Psoas muscle (tissue), 8 donors: Measurements from ENCODE around the gene KLK3. TPM values are rescaled to one million over a fixed set of nuclear protein-coding genes. Genes with fewer than 3 reads are reported as not detected.

Experiments
- ATAC-seq, 4 donors: fragments of 200-7000 bp; cut with Tn5 transposase; one replicate each; pipeline ENCODE4 v1.9.1; 2020; ENCODE audit warnings: moderate library complexity in 3 of 4, mild to moderate bottlenecking in 2 of 4
- DNase-seq, 2 donors: peaks; one replicate each; pipeline ENCODE4 v3.0.0-alpha.2; 2020
- H3K27ac ChIP-seq: fragments of 200-600 bp; one replicate; pipeline ENCODE4 v1.8.0; 2022
- H3K27me3 ChIP-seq, 3 donors: fragments of 200-600 bp in 1 of 3; one replicate each; pipeline versions ENCODE4 v1.6.1 to v1.8.0; 2013 to 2022; ENCODE audit warnings: low read length in 2 of 3, mild to moderate bottlenecking in 2 of 3, moderate library complexity in 1 of 3; ENCODE audit not compliant: insufficient read depth in 3 of 3
- H3K36me3 ChIP-seq, 2 donors: fragments of 200-600 bp in 1 of 2; one replicate each; pipeline versions ENCODE4 v1.6.1 to v1.8.0; 2013 to 2022; ENCODE audit warnings: low read depth in 1 of 2, mild to moderate bottlenecking in 1 of 2, moderate library complexity in 1 of 2; ENCODE audit not compliant: insufficient read depth in 1 of 2
- H3K4me1 ChIP-seq: fragments of 200-600 bp; one replicate; pipeline ENCODE4 v1.8.0; 2022
- H3K4me3 ChIP-seq: fragments of 200-600 bp; one replicate; pipeline ENCODE4 v1.8.0; 2022; ENCODE audit warnings: mild to moderate bottlenecking
- H3K9me3 ChIP-seq: fragments of 200-600 bp; one replicate; pipeline ENCODE4 v1.8.0; 2022
- CTCF ChIP-seq: fragments of 200-600 bp; IDR thresholded peaks from one replicate; pipeline ENCODE4 v1.8.0; 2022; ENCODE audit warnings: antibody characterized with exemption
- WGBS, 3 donors: extraction: QIAGEN DNeasy Blood & Tissue Kit; methylation state at CpG; one replicate each; pipeline versions ENCODE4 v1.1.6 to v1.1.7; 2013; 5-methylcytosine and 5-hydroxymethylcytosine counted together
- intact Hi-C, 2 donors: fragments of 100-400 bp; cut with DNase I; formaldehyde crosslinking; loops; one replicate each; pipeline versions ENCODE4 v1.11.0 to v1.14.2; 2022
- polyA plus RNA-seq, 3 donors: library from polyadenylated mRNA; stranded (reverse); fragments of 200-250 nt; gene quantifications; one replicate each; pipeline ENCODE4 v1.2.3, GENCODE V29; 2013
- total RNA-seq, 4 donors: library from RNA; stranded (reverse); fragmentation: NEBNext Ultra II Directional in 2 of 4; extraction: Animal tissue kit (Norgen Biotek cat#: 25700) in 2 of 4; gene quantifications; one replicate each; pipeline versions ENCODE4 v1.2.1 to v1.2.4, GENCODE V29; 2021 to 2023
- donor health status: healthy with polysubstance abuse.
- donor health status: DM: no; HTN: no; CAD: no; lungs with moderate emphysema.
- donor health status: Bipolar disorder and iron deficiency.
- donor health status: healthy.
- donor health status: DM: yes; HTN: yes; CAD: no.
- donor health status: DM: no; HTN: no; CAD: no.
- donor health status: DM: no; HTN: no; CAD: no.
- donor health status: DM: yes; HTN: yes; CAD: no.

KLK3 gene
- total and polyA plus RNA-seq, 7 donors = not detected

GRCh38 chr19:50829801-50830200 lies 24.9 kb upstream of the KLK3 start:
- Histone ChIP-seq H3K27ac (no peak overlapping the region), H3K4me1 (no peaks in the 10 kb centered on the region), H3K9me3 (no peaks in the 10 kb centered on the region), H3K27me3 (peaks cover 0 to 31% (median 4%) of the 10 kb centered on the region in 3 donors), H3K4me3 (no peak overlapping the region), H3K36me3 (no peaks in the 10 kb centered on the region)
- DNase-seq = no peak
- ATAC-seq = no peak
- intact Hi-C loops = no loop called here
- 66 to 74% (median 71%) methylated on average over 5 of the region's 5 CpGs for WGBS, 3 donors
- TF ChIP-seq CTCF = no peak

GRCh38 chr19:50830266-50831025 lies 24.3 kb upstream of the KLK3 start:
- peaks cover 0 to 32% (median 4%) of the 10 kb centered on the region in 3 donors for H3K27me3 ChIP-seq
- H3K27ac ChIP-seq = no peak overlapping the region
- intact Hi-C loops = no loop called here
- H3K4me1 ChIP-seq = no peaks in the 10 kb centered on the region
- no peak overlapping the region for H3K4me3 ChIP-seq
- TF ChIP-seq CTCF = no peak
- no peak for ATAC-seq
- peak in 1 of 2 donors; percentile 6 for DNase-seq
- H3K9me3 ChIP-seq = no peaks in the 10 kb centered on the region
- 28 to 30% (median 28%) methylated on average over 16 to 17 of the region's 17 CpGs for WGBS, 3 donors
- no peaks in the 10 kb centered on the region for H3K36me3 ChIP-seq

DNA sequence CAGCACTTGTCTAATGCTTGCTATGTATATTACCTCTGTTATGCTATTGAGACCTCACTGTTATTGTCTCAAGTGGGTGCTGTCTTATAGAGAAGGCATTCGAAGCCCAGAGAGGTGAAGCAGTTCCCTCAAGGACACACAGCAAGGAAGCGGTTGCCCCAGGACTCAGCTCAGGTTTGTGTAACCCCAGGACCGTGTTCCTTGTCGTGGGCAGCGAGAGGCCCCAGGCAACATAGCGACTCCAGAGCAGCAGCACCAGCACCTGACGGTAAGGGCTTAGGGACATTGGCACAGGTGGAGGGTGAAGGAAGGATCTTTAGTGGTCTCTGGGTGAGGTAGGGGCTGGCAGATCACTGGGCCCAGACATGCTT lies 23.7 kb upstream of the KLK3 start:
- no peak for TF ChIP-seq CTCF
- intact Hi-C loops = no loop called here
- Histone ChIP-seq H3K36me3 (no peaks in the 10 kb centered on the region), H3K4me3 (no peak overlapping the region), H3K27me3 (peaks cover 0 to 38% (median 4%) of the 10 kb centered on the region in 3 donors), H3K9me3 (no peaks in the 10 kb centered on the region), H3K27ac (no peak overlapping the region), H3K4me1 (no peaks in the 10 kb centered on the region)
- DNase-seq (peak in 1 of 2 donors; percentile 22), ATAC-seq (no peak)
- 71 to 75% (median 71%) methylated on average over 7 of the region's 7 CpGs for WGBS, 3 donors

GRCh38 chr19:50832666-50833065 lies 22.0 kb upstream of the KLK3 start:
- no peak overlapping the region for H3K4me3 ChIP-seq
- no peak overlapping the region for H3K27ac ChIP-seq
- no peak for TF ChIP-seq CTCF
- no peak for ATAC-seq
- no peaks in the 10 kb centered on the region for H3K4me1 ChIP-seq
- DNase-seq = peak in 1 of 2 donors; percentile 23
- peaks cover 0 to 41% (median 8%) of the 10 kb centered on the region in 3 donors for H3K27me3 ChIP-seq
- H3K36me3 ChIP-seq = no peaks in the 10 kb centered on the region
- 84 to 89% (median 88%) methylated on average over 8 of the region's 8 CpGs for WGBS, 3 donors
- intact Hi-C loops = no loop called here
- H3K9me3 ChIP-seq = no peaks in the 10 kb centered on the region
